Stimulated activated CD4-positive, alpha-beta T cell treated with anti-CD3 and anti-CD28 coated beads, TNF-alpha, amount 100 ng/mL, for 1 hour (primary cell): ENCODE data around the gene PLCL1.

Experiments
- DNase-seq, 3 donors: peaks; one replicate each; pipeline ENCODE4 v3.0.0-alpha.2; 2020; ENCODE audit warnings: low read depth in 3 of 3, low spot score in 1 of 3

Gene PLCL1

DNA sequence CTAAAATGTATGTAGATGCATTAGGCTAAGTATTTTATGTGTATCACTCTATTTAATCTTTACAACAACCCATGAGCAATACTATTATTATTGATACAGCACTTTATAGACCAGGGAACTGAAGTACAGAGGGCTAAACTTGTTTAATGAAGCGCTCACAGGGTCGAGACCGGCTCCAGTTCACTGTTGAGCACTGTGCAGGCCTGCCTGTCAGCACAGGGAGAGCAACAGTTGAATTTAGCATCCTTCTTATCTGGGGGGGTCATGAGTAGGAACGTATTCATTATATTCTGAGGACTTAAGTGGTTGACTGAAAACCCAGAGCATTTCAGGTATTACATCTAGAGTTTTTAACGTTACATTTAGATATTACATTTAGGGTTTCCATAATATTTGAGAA lies 120.1 kb downstream of the PLCL1 start:
- DNase-seq: no peak

- no peak for DNase-seq
These were observed 120.8 kb downstream of the PLCL1 start for GRCh38 chr2:197925204-197925603.

DNA sequence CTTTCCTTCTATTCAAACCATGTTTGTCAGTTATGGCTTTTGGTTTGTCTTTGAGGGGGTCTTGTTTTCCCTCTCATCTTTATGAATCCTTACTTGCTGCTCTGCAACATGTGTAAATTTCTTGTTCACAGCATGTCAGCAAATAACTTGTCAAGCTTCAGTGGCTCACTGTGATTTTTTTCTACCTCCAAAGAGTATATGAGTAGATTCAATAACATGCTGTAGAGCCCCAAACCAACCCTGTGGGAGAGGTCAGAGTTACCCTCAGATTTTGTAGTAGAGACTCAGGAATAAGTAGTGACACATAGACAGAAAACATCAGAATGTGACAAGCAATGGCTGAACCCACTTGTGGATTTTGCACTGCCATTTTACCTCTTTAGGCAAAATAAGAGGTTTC lies 121.6 kb downstream of the PLCL1 start:
- no peak for DNase-seq

DNA sequence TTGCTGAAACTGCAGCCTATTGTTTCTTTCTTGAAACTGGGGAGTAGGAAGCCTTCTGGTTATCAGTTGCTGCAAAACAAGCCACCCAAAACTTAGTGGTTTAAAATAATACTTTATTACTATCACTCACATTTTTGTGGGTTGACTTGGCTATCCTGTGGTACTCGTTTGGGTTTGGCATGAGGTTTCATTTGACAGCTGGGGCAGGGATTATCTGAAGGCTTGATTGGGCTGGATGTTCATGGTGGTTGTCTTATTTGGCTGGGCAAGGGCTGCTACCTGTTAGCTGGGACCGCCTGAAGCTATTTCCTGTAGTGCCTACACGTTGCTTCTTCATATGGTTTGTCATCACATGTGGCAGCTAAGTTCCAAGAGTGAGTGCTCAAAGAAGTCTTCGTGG lies 122.3 kb downstream of the PLCL1 start:
- no peak for DNase-seq

- no peak for DNase-seq
These were observed 123.6 kb downstream of the PLCL1 start for GRCh38 chr2:197927994-197928393.

DNA sequence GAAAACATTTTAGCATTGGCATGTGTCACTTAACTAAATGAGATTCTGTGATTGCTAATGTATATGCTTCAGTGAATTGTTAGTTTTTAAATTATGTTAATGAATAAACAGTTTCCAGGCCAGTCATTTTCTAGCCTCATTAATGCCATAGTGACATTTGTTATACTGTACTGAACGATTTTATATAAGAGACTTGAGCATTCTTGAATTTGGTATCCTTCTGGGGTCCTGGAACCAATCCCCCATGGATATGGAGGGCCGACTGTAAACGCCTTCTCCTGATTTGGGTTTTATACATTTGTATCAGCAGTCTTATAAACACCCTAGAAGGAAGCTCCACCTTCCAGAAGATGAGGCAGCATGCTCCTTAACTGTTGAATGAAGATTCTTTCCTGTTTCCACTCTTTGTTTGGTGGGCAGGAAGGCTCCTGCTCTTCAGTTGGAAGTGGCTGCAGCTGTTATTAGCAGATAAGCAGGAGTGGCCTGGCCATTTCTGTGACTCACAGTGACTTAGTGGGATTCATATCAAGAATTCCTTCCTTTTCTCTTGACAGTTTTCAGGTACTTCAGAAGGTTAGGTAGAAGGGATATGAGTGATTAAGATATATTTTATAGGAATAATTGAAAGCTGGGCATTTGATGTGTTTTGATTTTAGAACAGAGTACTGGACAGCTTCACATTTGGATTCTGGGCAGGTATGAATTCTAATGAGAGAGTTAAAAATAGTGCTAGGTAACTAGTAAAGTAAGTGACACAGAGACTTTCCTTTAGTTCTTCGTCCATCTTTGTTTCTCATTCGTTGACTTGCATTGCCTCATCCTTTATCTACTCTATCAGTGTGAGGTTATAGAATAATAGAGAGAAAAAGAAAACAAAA lies 124.9 kb downstream of the PLCL1 start:
- DNase-seq: no peak

DNA sequence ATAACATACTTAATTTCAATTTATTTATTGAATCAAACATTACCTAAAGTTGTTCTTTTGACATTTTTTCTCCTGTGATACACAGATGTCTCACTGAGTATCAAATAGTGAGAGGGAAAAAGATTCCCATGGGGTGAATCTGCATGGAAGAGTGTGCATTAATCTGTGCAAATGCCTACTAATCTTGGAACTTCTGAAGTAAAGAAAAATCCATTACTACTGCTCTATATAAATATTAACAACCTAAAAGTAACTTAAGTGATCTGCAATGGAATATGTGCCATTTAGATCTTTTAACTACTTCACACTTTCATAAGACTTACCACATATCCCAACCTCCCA lies 125.5 kb downstream of the PLCL1 start:
- DNase-seq: no peak

DNA sequence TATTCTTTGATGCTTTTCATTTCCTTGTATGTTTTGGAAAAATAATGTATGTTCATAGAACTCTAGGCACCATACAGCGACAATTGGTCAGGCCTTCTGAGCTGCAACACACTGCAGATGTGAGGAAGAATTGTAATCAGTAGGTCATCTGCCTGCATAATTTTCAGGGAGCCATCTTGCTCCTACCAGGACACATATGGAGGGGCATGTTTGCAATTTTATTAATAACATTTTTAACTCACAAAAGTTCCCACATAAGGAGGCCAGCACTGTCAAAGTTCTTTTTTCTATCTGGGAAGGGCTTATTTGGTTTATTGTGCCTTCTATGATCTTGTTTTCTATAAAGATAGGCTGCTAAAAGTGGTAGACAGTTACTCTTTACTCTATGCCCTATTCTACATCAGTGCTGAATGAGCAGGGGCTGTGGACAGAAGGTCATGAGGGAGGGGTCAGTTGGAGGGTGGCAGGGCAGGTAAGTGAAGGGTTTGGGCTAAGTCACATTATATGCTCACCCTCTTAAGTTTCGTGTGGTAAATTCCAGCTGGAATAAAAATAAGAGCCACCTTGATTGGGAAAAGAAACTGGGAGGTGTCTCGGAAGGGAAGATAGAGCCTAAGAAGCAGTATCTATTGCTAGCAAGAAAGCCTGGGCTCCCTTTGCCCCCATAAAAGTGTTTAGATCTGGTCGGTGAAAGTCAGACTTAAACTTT lies 126.3 kb downstream of the PLCL1 start:
- no peak for DNase-seq

DNA sequence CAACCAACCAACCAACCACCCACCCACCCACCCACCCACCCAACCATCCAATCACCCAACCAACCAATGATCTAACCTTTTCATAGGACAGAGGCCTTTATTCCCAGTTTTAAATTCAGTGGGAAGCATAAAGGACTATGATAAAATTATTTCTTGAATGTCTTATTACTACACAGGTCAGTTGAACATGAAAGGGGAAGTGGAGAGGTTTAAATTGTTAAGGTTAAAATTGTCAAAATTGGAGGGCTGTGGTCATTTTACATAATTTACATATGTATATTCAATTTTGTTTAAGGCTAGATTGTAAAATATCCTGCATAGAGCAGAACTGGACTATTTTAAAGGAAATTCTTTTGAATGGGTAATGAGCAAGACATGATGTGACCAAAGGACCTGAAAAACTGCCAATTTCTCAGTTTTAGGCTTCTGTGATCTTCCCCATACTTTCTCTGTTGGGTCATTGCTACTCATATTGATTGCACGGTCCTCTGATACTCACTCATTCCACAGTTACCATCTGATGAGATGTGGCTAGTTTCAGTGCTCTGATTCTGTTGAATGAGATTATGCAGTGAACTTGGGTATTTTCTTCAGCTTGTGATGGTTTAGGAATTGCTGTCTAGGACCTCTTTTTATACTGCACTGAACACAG lies 127.4 kb downstream of the PLCL1 start:
- DNase-seq: no peak

- DNase-seq: no peak
These were observed 128.0 kb downstream of the PLCL1 start for GRCh38 chr2:197932374-197932773.

DNA sequence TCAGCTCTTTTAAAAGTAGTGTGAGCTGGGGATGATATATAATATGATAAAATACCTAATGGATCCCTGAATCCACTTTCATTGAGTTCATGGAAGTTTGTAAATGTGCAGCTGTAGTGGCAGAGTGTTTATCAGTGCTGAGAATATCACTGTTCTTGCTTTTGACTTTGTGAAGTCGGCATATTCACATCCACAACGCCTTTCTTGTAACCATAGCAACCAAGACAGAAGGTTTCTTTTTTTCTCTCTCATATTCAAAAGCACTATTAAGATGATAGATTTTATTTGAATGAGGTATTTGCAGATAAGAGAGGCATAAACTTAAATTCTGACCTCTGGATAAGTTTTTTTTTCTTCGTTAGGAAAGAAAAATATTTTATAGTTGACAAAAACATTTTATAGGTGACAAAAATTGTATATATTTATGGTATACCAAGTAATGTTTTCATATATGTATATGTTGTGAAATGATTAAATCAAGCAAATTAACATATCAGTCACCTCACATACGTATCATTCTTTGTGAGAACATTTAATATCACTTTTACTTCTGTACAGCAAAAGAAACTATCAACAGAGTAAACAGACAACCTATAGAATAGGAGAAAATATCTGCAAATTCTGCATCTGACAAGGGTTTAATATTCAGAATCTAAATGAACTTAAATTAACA lies 130.0 kb downstream of the PLCL1 start:
- DNase-seq: no peak

DNA sequence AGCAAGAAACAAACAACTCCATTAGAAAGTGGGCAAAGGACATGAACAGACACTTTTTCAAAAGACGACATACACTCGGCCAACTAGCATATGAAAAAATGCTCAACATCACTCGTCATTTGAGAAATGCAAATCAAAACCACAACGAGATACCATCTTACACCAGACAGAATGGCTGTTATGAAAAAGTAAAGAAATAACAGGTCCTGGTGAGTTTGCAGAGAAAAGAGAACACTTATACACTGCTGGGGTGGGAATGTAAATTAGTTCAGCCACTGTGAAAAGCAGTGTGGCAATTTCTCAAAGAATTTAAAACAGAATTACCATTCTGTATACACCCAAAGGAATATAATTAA lies 130.5 kb downstream of the PLCL1 start:
- DNase-seq: no peak

- no peak for DNase-seq
These were observed 133.4 kb downstream of the PLCL1 start for GRCh38 chr2:197937814-197938213.

GRCh38 chr2:197938555-197938954 lies 134.2 kb downstream of the PLCL1 start:
- DNase-seq: no peak

DNA sequence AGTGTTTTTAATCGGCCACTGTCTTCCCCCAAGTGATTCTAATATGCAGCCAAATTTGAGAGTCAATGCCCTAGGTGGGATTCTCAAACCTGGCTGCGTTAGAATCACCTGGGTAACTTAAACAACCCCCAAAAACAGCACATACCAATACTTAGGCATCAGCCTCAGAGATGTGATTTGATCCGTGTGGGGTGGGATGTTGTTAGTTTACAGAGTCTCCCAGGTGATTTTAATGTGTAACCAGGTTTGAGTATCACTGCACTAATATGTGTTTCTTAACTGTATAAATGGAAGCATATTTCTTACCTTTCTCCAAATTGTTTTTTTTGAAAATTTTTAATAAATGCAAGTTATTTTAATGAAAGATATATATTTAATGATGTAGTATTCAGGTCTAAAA lies 135.4 kb downstream of the PLCL1 start:
- DNase-seq: no peak

GRCh38 chr2:197940382-197940781 lies 136.0 kb downstream of the PLCL1 start:
- no peak for DNase-seq

DNA sequence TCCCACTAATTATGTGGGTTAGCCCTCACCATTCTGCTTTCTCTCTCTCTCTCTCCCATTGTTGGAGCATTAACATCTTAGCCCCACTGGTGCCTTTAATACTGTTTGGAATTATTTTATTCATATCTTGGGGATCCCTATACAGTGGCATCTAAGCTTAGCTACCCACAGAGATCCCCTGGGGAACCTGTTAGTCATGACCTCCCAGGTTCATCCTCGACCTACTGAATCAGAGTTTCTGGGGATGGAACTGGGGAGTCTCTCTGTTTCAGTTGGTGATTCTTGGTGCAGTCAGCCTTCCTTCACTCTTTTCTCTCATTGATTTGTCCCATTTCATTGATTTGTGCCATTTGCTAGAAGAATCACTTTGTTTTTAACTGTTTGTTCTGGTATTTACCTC lies 137.3 kb downstream of the PLCL1 start:
- no peak for DNase-seq

DNA sequence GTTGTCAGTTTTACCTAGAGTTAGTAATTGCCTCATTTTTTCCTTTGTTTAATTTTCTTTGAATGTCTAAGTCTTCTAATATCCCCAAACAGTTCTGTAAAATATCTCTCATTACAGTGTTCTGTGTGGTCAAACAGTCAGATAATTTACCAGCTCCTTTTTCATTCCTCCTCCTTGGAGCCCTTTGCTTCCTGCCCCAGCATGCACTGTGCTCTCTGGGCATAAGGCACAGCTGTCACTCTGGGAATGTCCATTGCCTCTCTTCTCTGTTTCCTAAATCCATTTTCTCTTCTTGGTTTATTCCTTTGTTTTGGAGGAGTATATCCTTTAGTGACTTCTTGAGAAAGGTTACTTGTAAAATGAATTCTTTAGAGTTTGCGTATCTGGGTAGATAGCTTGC lies 139.3 kb downstream of the PLCL1 start:
- DNase-seq: no peak

- no peak for DNase-seq
These were observed 140.2 kb downstream of the PLCL1 start for GRCh38 chr2:197944416-197945096.

- DNase-seq: no peak
These were observed 142.2 kb downstream of the PLCL1 start for GRCh38 chr2:197946562-197946961.

GRCh38 chr2:197947219-197947757 lies 142.9 kb downstream of the PLCL1 start:
- DNase-seq: no peak
